CD4-positive, alpha-beta T cell (primary cell): ENCODE measurements around the gene ADGRL2. TPM values are rescaled to one million over a fixed set of nuclear protein-coding genes. Genes with fewer than 3 reads are reported as not detected.

ENCODE experiments used
- ATAC-seq: fragments of 200-7000 bp; cut with Tn5 transposase; one replicate; pipeline ENCODE4 v1.10.0; 2022; ENCODE audit warnings: mild to moderate bottlenecking; ENCODE audit not compliant: poor library complexity
- CTCF ChIA-PET: fragments of 350-600 bp; sonication (Branson Sonifier 250); formaldehyde crosslinking; loops from one replicate; lab custom pipeline; 2021; ENCODE audit warnings: antibody characterized with exemption, inconsistent platforms; lab: Charles Lee
- POLR2A ChIA-PET: fragments of 350-600 bp; sonication (Branson Sonifier 250); formaldehyde crosslinking; loops from one replicate; lab custom pipeline; 2021; ENCODE audit warnings: antibody characterized with exemption, inconsistent platforms; lab: Charles Lee
- DNase-seq, 14 experiments: peaks; one replicate each; pipeline ENCODE4 v3.0.0-alpha.2; 2013 to 2020; ENCODE audit warnings: mixed read lengths in 2 of 14
- H3K27ac ChIP-seq, 2 donors: one replicate each; pipeline versions ENCODE4 v1.5.1 to v1.7.0; 2013; ENCODE audit warnings: low read length in 2 of 2, low read depth in 1 of 2, mild to moderate bottlenecking in 1 of 2
- H3K27me3 ChIP-seq, 2 experiments: 1 replicate in 1 of 2; 2 replicates in 1 of 2; pipeline versions ENCODE4 v1.6.1 to v1.7.0; 2013; ENCODE audit warnings: low read length in 2 of 2, control low read depth in 1 of 2, mild to moderate bottlenecking in 1 of 2, moderate library complexity in 1 of 2; ENCODE audit not compliant: insufficient read depth in 2 of 2, control insufficient read depth in 1 of 2
- H3K36me3 ChIP-seq: one replicate; pipeline ENCODE4 v1.6.1; 2013; ENCODE audit warnings: low read length, control low read depth; ENCODE audit not compliant: insufficient read depth
- H3K4me1 ChIP-seq: one replicate; pipeline ENCODE4 v1.6.1; 2013; ENCODE audit warnings: low read length, control low read depth; ENCODE audit not compliant: insufficient read depth
- H3K4me3 ChIP-seq: one replicate; pipeline ENCODE4 v1.5.1; 2013; ENCODE audit warnings: mild to moderate bottlenecking, low read length, moderate library complexity
- H3K9me3 ChIP-seq, 2 experiments: 1 replicate in 1 of 2; 2 replicates in 1 of 2; pipeline versions ENCODE4 v1.6.1 to v1.7.0; 2013; ENCODE audit warnings: low read length in 2 of 2, mild to moderate bottlenecking in 2 of 2, control low read depth in 1 of 2, moderate library complexity in 1 of 2; ENCODE audit not compliant: control insufficient read depth in 1 of 2, insufficient read depth in 1 of 2
- H3K27ac Mint-ChIP-seq: one replicate; pipeline ENCODE4 v1.8.0; 2020; ENCODE audit warnings: mixed read lengths
- H3K27me3 Mint-ChIP-seq: one replicate; pipeline ENCODE4 v1.8.0; 2021; ENCODE audit warnings: mixed read lengths
- H3K36me3 Mint-ChIP-seq: one replicate; pipeline ENCODE4 v1.8.0; 2021; ENCODE audit warnings: low read depth, mixed read lengths
- H3K4me1 Mint-ChIP-seq: one replicate; pipeline ENCODE4 v1.8.0; 2021; ENCODE audit warnings: low read depth, mixed read lengths
- H3K4me3 Mint-ChIP-seq: one replicate; pipeline ENCODE4 v1.8.0; 2020; ENCODE audit warnings: mild to moderate bottlenecking, mixed read lengths
- H3K9me3 Mint-ChIP-seq: one replicate; pipeline ENCODE4 v1.8.0; 2020; ENCODE audit warnings: mixed read lengths
- intact Hi-C, 2 experiments: fragments of 100-400 bp; cut with DNase I in 1 of 2; cut with micrococcal nuclease in 1 of 2; formaldehyde crosslinking; loops; one replicate each; pipeline versions ENCODE4 v1.15.1 to v1.9.0; 2023 to 2025; cut with DNase I, micrococcal nuclease
- total RNA-seq, 174 experiments: library from RNA in 2 of 174; stranded (reverse) in 2 of 174; gene quantifications; one replicate each; pipeline ENCODE4 v1.2.3 and lab custom pipeline; 2021 to 2026
- TF ChIP-seq, protein P1 (sequence below): fragments of 200-600 bp; IDR thresholded peaks from one replicate; pipeline ENCODE4 v1.8.0; 2022; ENCODE audit warnings: antibody characterized with exemption, mild to moderate bottlenecking

Gene ADGRL2
- total RNA-seq, 2 experiments from 2014 or later = not detected

DNA sequence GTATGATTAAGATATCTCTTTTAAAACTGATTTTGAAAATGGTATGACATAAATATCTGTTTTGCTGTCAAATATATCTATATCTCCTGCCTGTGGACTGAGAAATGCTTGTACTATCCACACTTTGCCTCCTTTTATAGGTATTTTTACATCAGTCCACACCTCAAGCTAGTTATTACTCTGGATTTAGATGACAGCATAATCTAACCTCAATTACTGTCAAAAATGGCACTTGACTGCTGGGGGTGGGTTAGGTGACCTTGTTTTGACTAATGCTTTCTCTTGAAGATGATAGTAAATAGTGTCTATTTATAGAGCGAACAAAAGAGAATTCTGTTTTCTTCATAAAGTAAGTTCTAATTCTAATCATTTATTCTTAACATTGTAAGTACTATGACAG lies 9.1 kb downstream of the ADGRL2 start:
- CTCF ChIA-PET = no interaction called here
- H3K27ac Mint-ChIP-seq = no peak overlapping the region
- TF ChIP-seq, protein P1, sequence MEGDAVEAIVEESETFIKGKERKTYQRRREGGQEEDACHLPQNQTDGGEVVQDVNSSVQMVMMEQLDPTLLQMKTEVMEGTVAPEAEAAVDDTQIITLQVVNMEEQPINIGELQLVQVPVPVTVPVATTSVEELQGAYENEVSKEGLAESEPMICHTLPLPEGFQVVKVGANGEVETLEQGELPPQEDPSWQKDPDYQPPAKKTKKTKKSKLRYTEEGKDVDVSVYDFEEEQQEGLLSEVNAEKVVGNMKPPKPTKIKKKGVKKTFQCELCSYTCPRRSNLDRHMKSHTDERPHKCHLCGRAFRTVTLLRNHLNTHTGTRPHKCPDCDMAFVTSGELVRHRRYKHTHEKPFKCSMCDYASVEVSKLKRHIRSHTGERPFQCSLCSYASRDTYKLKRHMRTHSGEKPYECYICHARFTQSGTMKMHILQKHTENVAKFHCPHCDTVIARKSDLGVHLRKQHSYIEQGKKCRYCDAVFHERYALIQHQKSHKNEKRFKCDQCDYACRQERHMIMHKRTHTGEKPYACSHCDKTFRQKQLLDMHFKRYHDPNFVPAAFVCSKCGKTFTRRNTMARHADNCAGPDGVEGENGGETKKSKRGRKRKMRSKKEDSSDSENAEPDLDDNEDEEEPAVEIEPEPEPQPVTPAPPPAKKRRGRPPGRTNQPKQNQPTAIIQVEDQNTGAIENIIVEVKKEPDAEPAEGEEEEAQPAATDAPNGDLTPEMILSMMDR = no peak
- Histone ChIP-seq H3K27me3 (no peaks in the 10 kb centered on the region), H3K4me3 (no peak overlapping the region), H3K4me1 (no peaks in the 10 kb centered on the region), H3K36me3 (no peaks in the 10 kb centered on the region), H3K27ac (no peak overlapping the region), H3K9me3 (no peaks in the 10 kb centered on the region)
- no peaks in the 10 kb centered on the region for H3K4me1 Mint-ChIP-seq
- DNase-seq (no peak), ATAC-seq (no peak)
- H3K27me3 Mint-ChIP-seq = peaks cover 8% of the 10 kb centered on the region
- H3K9me3 Mint-ChIP-seq = no peaks in the 10 kb centered on the region
- no peak overlapping the region for H3K4me3 Mint-ChIP-seq
- POLR2A ChIA-PET = no interaction called here
- no peaks in the 10 kb centered on the region for H3K36me3 Mint-ChIP-seq
- intact Hi-C loops = no loop called here

DNA sequence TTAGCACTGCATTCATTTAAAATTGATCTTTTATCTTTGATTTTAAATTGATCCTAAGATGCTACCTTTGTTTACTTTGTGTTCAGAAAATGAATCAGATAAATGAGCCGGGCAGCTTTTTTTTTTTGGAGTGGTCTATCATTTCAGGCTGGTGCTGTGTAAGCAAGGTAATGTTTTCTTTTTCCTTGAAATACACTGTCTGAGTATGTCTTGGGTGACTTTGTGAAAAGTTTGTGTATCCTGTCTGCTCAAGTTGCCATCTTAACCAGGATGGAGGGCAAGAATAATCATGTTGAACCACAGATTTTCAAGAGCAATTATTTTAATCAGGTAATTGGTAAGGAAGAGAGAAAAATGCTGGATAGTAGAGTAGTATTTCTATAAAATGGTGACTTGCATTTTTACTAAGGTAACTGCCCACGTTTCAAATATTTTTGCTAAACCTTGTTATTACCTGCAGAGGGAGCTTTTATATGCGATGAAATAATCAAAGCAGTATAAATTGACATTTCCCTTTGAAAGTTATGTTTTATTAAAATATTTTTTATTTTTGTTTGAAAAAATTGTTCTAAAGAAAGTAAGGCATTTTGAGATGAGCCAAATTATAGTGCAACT lies 11.1 kb downstream of the ADGRL2 start:
- intact Hi-C loops = no loop called here
- Mint-ChIP-seq H3K4me1 (no peaks in the 10 kb centered on the region), H3K4me3 (no peak overlapping the region), H3K9me3 (no peaks in the 10 kb centered on the region), H3K27ac (no peak overlapping the region), H3K27me3 (no peaks in the 10 kb centered on the region), H3K36me3 (no peaks in the 10 kb centered on the region)
- no peaks in the 10 kb centered on the region for H3K27me3 ChIP-seq
- ATAC-seq (no peak), DNase-seq (no peak)
- no peak overlapping the region for H3K4me3 ChIP-seq
- no peak overlapping the region for H3K27ac ChIP-seq
- H3K4me1 ChIP-seq = no peaks in the 10 kb centered on the region
- ChIA-PET CTCF (no interaction called here), POLR2A (no interaction called here)
- H3K9me3 ChIP-seq = no peaks in the 10 kb centered on the region
- TF ChIP-seq, protein P1 = no peak
- H3K36me3 ChIP-seq = no peaks in the 10 kb centered on the region

DNA sequence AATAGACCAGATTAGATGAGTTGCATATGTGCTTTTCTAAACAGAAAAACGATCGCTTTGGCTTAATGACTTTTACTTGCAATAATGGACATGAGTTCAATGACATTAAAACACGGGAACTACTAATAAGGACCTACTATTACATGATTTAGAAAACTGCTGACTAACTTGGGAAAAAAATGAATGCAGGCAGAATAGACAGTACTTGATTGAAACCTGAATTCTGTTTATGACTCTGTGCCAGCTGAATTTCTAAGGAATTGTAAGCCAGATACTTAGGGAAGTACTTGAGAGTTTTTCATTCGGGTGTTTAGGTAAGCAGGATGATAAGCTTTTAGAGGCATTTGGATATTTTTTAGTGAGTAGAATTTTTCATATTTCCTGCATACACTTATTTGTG lies 12.0 kb downstream of the ADGRL2 start:
- Histone ChIP-seq H3K4me1 (no peaks in the 10 kb centered on the region), H3K27ac (no peak overlapping the region), H3K9me3 (no peaks in the 10 kb centered on the region), H3K27me3 (no peaks in the 10 kb centered on the region), H3K4me3 (no peak overlapping the region), H3K36me3 (no peaks in the 10 kb centered on the region)
- Mint-ChIP-seq H3K4me3 (no peak overlapping the region), H3K4me1 (no peaks in the 10 kb centered on the region), H3K36me3 (no peaks in the 10 kb centered on the region), H3K27ac (no peak overlapping the region), H3K27me3 (no peaks in the 10 kb centered on the region), H3K9me3 (no peaks in the 10 kb centered on the region)
- TF ChIP-seq, protein P1 = no peak
- ChIA-PET POLR2A (no interaction called here), CTCF (no interaction called here)
- DNase-seq (no peak), ATAC-seq (no peak)
- intact Hi-C loops = no loop called here
